Activated T-cell treated with anti-CD3 and anti-CD28 coated beads for 48 hours (primary cell): ENCODE measurements around the gene GPR61.
A peak's percentile ranks its signal among the peaks of the same experiment; 100 is the strongest.

Experiments used
- DNase-seq: peaks from one replicate; pipeline ENCODE4 v3.0.0-alpha.2; 2020; ENCODE audit warnings: low read depth

GPR61 gene, protein sequence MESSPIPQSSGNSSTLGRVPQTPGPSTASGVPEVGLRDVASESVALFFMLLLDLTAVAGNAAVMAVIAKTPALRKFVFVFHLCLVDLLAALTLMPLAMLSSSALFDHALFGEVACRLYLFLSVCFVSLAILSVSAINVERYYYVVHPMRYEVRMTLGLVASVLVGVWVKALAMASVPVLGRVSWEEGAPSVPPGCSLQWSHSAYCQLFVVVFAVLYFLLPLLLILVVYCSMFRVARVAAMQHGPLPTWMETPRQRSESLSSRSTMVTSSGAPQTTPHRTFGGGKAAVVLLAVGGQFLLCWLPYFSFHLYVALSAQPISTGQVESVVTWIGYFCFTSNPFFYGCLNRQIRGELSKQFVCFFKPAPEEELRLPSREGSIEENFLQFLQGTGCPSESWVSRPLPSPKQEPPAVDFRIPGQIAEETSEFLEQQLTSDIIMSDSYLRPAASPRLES

DNA sequence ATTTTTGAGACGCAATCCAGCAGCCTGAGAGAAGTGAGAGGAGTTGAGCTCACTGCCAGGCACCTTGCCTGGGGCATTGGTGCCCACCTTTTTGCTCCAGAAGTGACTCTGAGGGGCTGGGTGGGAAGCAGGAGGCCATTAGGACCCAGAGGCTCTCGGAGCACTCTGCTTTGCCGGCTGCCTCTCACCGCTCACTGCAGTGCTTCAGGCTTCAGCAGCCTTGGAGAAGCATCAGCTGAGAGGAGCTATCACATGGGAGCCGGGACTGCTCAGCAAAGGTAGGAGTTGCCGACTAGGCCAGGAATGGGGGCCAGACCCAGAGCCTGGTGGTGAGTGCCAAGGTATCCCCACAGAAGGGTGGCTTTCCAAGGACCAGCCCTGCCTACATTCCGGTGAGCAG lies at the start of gene GPR61:
TSS of gene GPR61 (plus strand) at position 197 of the 400 bp plus-strand sequence. CDS start 3,151 bp downstream, outside the sequence.
- no peak for DNase-seq

DNA sequence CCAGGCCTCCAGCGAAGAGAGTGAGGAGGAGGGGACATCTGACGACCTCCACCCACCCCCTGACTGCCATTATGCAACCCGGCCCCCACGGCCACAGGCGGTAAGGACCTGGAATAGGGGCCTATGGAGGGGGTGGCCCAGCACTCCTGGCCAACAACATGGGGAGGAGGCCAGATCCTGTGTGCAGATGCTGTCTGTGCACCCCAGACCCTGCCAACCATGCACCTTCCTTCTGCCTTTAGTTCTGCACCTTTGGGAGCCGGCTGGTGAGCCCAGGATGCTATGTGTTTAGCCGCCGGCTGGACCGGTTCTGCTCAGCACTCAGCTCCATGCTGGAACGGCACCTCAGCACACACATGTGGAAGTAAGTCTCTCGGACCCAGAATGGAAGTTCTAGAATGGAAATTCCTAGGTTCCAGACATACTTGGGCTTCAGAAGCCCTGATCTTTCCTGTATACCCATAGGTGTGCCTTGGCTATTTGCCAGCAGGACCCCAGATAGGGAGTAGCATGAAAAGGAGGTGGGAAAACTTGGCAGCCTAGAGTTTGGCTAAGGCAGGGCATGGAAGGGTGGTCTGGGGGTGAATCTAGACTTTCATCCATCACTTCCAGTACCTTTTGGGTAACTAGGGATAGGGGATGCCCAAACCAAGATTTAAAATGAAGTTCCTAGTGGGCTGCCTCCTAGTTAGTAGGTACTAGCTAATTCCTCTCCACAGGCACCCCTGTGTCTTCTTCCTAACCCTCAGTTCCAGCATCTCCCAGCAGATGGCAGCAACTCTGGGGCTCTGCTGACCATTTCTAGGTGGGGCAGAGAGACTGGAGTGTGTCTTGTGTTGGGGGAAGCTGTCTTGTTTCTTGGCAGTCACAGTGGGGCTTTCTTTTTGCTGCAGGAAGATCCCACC lies 49.4 kb upstream of the GPR61 start:
- DNase-seq, result peak; percentile 57

DNA sequence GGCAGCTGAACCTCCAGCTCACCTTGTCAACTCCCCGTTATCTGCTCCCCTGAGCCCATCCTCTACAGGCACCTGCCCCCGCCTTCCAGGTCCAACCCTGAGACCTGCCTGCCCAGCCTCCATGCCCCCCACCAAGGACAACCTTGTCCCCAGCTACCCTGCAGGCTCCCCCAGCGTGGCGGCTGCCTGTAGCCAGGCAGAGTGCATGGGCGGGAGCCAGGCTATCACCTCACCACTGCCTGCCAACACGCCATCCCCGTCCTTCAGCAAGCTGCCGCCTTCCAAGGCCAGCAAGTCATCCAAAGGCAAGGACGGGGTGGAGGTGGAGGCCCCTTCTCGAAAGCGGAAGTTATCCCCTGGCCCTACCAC lies 48.8 kb upstream of the GPR61 start:
- no peak for DNase-seq

DNA sequence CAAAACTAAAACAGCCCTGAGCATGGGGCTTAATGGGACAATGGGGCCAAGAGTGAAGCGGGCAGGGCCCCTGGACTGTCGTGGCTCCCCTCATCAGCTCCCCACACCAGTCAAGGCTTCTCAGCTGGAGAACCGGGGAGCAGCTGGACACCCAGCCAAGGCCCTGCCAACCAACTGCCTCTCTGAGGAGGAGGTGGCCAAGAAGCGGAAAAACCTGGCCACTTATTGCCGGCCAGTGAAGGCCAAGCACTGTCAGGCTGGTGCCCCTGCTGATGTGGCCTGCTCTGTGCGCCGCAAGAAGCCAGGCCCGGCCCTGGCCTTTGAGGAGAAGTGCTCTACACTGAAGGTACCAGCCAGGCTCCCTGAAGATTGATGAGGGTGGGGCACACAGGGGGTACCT lies 48.3 kb upstream of the GPR61 start:
- DNase-seq, result no peak

DNA sequence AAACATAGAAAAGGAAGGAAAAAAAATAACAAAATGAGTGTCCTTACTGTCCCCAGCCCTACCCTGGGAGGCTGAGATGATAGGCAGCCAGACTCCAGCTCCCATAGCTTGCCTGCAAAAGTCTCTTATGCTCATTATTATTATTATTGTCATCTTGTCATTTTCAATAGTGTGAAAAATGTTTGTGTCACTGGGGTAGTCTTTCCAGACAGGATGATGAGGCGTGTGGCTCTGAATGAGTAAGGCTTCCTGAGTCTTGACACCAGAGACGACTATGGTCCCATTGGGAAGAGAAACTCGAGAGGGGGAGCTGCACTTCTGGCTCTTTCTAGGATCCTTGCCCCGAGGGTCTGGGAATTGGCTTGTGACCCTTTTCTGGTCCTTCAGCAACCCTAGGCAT lies 46.9 kb upstream of the GPR61 start:
- DNase-seq, result no peak

DNA sequence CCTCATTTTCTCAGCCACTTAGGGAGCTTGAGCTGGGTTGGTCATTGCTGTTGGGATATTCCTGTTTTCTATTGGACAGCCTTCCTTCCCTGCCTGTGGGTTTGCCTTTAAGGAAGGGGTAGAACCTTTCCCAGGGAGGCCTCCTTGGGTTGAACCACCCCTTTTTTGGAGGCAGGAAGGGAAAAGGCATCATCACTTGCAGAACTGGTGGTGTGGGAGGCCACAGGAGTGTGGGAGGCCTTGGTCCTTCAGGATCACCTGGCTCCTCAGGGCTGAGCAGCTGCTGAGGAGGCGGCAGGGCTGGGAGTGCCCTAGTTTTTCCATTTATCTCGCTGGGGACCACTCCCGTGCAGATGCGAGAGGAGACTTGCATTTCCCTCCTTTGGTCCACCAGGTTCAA lies 46.4 kb upstream of the GPR61 start:
- no peak for DNase-seq

DNA sequence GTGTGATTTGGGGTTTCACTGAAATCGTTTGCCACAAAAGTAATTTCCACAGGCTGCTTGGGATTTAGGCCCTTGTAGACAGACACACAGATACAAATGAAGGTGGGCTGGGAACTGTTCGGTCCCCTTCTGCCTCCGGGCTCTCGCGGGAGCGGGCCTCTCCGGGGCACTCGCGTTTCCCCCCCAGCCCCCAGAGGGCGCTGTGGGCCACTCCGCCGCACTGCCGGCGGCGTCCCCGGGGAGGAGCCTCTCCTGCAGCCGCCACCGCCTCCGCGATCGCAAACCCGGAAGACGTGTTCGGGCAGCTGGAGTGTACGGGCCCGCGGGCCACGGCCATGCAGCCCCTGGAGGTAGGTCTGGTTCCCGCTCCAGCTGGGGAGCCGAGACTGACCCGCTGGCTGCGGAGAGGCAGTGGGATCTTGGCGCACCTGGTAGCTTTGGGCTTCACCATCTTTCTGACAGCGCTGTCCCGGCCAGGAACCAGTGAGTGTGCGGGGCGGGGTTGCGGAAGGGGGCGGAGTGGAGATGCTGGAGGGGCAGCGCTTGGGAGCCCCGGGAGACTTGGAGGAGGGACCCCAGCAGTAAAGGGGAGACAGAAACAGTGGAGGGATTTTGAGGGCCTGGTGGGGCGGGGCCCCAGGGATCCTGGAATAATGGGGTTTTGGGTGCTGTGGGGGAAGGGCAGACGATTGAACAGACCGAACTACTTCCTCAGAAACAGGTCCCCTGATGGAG lies 45.7 kb upstream of the GPR61 start, which contains the start of gene CYB561D1:
TSS of gene CYB561D1 (plus strand) at position 290 of the 735 bp plus-strand sequence. CDS start at position 336, 46 bp downstream.
- peak; percentile 91 for DNase-seq

DNA sequence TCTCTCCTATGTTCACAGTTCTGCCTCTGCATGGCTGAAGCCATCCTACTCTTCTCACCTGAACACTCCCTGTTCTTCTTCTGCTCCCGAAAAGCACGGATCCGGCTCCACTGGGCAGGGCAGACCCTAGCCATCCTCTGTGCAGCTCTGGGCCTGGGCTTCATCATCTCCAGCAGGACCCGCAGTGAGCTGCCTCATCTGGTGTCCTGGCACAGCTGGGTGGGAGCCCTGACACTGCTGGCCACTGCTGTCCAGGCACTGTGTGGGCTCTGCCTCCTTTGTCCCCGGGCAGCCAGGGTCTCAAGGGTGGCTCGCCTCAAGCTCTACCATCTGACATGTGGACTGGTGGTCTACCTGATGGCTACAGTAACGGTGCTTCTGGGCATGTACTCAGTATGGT lies 43.9 kb upstream of the GPR61 start:
- no peak for DNase-seq

DNA sequence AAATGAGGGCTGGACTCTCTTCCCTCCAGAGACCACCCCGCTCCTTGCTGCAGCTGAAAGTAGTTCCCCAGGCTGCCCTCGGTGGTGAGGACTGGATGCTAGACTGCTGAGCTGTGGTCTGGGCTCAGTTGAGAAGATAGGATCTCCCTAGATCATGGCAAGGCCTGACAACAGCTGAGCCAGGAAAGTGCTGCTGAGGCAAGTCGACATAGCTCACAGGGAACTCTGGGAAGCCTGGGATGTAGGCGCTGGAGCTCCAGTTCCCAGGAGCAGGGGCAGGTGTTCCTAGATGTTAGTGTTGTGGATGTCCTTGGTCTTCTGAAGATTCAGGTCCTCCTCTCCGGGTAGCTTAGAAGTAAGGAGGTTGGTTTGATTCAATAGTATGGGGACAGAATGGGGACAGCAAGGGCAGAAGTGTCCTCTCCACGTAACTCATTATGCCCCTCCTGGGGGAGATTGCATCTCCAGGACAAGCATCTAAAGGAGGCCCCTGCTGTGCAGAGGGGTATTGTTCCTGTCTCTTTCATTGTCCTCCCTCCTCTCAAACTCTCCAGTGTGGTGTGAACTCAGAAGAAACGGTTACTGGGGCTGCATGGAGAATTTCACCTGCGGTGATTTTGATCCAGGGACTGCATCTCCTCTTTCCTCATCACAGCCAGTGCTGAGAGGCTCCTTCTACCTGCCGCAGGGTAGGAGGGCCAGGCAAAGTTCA lies 42.1 kb upstream of the GPR61 start:
- DNase-seq, result no peak

DNA sequence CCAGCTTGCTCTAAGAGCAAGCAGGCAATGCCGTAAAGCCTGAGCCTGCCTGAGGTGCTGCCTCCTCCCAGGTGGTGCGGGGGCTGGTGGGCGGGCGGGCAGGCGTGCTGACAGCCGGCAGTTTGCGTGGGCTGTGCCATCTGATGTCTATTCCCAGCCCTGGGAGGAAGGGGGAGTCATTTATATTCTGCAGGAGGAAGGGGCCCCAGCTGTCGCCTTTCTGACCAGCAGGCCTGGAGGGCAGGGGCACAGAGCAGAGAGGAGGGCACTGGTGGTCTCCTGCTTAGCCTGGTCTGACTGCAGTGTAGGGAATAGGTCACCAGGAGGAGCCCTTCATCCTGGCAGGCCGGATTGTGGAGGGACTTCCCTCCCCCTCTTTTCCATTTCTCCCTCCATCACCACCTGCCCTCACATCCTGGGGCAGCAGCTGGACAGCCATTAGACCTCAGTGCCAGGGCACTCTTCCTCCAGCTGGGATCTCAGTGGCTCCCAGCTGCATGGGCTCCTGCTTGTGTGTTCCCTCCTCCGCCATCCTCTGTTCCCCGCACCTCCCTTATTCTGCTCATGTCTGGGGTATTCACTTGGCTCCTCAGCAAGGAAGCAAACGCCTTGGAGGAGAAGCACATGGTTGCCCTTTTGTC lies 41.4 kb upstream of the GPR61 start:
- no peak for DNase-seq

DNA sequence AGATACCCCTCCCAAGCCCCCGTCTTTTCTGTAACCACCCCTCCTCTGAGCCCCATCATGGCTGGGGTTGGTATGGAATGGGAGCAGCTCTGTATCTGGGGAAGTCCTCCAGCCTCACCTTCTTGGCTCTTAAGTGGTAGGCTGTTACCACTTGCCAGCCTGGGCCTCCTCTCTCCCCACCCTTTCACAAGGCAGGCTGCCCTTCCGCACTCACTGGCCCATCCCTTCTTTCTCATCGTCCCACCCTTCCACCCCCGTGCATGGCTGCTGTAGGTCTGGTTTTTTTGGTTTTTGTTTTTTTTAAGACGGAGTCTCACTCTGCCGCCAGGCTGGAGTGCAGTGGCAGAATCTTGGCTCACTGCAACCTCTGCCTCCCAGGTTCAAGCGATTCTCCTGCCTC lies 40.6 kb upstream of the GPR61 start:
- DNase-seq, result no peak

DNA sequence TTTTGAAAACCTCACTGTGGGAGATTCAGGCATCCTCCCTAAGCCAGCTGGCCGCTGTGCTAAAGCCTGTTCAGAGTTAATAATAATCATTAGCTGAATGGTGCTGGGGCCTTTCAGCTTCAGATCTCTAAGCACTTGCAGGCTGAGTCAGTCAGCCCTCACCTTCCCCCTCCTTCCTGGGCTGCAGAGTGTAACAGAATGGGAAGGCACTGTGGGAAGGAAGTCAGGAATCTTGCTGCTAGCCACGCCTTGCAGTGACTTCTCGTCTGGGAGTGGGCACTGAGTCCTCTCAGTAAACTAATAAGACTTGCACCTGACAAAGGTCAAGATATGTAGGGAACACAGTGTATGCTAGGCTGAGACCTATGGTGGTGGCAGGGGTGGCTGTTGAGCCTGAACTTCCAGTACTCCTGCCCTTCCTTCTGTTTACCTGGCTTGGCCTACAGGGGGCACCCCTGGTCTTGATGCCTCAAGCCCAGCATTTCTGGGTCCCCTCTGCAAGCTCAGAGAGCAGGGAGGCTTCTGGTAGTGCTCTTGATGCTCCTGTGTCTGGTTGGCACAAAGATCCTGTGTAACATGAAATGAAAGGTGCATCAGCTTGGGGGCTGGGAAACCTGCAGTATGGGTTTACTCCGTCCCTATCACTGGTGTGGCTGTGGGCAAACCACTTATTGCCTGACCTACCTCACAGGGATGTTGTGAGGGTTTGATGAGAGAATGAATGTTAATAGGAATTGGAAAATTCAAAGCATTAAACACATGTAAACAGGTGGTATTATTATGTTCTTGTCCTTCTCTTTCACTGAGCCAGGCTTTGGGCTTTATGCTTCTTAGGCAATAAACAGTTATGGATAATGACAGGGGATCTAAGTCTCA lies 39.8 kb upstream of the GPR61 start:
- DNase-seq, result peak; percentile 51

DNA sequence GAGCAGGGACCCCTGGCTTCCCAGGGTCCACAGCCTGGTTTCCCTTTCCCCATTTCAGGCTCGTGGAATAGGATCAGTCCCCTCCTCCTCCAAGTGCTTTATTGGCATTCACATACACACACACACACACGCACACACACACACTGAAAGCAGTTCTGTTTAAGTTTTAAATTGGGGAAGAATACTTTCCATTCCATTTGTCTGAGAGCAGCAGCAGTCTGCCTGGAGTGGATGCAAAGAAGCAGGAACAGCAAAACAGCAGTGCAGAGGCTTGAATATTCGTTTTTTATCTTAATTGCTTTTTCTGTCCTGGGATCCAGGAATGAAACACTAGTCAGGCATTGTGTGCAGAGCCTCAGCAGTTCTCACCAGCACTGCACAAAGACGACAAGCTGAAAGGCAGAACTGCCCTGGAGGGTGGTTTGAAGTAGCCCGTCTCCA lies 38.7 kb upstream of the GPR61 start:
- DNase-seq, result no peak

DNA sequence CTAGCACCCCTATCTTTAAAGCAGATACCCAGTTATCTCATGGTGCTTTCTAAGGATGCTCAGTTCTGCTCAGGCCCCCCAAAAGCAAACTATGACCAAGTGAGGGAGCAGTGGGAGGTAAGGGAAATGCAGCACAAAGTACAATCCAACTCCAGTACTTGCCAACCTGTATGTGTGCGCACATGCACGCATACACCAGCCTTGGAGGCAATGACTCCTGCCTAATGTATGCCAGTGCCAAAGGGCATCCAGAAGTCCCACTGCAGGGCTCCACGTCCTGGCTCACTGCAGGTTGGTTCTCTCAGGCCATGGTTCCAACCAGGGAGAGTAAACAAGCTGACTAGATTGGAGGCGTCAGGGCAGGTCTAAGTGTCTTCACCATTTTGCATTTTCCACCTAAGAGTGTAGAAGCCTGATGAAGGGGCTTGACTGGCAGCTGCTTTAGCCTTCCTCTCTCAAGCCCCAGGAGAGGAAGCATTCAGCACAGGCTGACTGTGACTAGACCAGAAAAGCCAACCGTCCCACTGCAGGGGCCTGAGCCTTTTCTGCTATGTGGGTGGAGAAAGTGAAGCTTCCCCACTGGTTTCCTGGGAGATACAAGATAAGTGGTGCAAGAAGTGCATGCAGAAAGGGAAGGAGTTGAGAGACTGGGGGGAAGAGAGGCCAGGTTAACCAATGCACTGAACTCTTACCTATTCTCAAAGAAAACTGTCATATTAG lies 37.9 kb upstream of the GPR61 start:
- DNase-seq, result no peak

DNA sequence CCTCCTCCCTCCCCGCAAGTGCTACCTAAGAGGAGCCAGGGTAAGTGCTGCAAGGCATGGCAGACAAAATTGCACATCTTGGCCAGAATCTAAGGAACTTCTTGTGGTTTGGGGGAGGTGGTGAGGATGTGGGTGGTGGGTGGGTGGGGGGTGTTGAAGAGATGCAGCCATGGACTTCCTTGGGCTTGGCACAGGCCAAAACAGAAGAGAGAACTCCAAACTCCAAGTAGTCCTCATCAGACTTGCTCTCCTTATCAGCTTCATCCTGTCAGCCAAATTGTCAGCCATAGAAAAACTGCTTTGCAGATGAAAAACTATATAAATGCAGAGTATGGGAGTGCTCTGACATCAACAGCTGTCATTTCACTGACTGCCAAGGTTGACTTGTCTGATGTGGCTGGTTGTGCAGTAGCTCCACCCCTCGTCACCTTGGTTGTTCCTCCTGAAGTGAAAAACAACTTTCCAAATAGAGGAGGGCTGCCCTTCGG lies 37.3 kb upstream of the GPR61 start:
- DNase-seq, result no peak

DNA sequence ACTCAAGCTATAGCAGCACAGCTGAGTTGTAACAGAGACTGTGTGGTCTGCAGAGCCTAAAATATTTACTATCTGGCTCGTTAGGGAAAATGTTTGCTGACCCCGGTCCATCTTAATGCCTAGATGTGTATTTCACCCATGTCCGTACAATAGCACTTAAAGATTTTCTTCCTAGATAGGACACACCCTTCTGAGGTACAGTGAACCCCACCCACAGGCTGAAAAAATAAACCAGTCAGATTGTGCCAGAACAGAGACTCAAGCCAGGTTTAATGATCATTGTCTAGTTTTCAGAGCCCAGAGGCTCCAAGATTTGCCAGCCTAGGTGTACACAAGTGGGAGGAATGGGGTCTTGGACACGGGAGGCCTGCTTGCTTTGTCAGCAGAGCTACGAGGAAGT lies 35.7 kb upstream of the GPR61 start:
- DNase-seq, result no peak

DNA sequence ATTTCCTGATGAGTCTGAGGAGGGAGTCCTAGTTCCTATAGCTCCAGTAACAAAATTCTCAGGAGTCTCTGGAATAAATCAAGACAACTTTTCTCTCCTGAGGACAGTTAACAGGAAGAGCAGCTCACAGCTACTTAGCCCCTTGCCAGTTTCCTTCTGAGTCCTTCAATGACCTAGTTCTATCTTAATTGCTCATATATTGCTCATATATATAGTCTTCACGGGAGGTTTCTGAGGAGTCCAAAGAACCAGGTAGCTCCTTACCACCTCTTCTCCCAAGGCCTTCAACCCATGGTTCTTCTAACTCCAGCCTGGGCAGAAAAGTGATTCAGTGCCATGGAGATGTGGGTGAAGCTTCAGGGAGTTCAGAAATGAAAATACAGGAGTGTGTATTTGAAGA lies 34.7 kb upstream of the GPR61 start:
- DNase-seq, result no peak

DNA sequence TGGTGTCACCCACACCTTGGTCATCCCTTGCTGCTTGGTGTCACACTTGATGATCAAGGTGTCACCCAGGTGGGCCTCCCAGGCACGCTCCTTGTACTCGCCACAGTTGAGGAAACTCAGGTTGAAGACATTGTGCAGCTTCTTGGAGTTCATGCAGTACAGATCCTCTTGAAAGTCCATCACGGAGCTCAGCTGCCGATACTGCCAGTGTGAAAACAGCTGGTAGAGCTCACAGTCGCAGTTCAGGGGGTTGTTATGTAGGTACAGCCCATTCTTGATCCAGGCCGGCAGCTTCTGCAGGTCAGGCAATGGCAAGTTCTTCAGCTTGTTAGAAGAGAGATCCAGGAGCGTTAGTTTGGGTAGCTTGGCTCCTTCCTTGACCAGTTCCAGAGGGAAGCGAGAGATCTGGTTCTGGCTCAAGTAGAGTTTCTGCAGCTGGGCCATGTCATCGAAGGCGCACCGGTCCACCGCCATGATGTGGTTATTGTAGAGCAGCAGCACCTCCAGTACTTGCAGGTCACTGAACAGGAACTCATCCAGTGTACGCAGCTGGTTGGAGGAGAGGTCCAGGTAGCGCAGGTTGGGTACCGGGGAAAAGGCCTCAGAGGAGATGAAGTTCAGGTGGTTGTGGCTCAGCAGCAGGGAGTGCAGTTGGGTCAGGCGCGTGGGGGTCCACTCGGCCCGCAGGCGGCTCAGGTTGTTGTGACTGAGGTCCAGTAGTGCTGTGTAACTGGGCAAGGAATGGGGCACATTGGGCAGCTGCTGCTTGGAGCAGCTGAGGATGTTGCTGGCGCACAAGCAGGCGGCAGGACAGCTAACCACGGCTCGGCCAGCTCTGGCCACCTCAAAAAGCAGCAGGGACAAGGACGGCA lies 31.4 kb upstream of the GPR61 start:
- DNase-seq, result no peak
